22Rv1 (cell line): Measurements from ENCODE around the gene UBALD2.

ENCODE experiments used
- ZFX ChIP-seq: fragments of 450-650 bp; IDR thresholded peaks from 2 replicates; pipeline ENCODE4 v1.6.1; 2017; ENCODE audit warnings: antibody characterized with exemption, borderline replicate concordance
- TF ChIP-seq, protein P1 (sequence below): fragments of 450-650 bp; IDR thresholded peaks from 2 replicates; pipeline ENCODE4 v1.5.1; 2017; ENCODE audit warnings: mild to moderate bottlenecking

DNA sequence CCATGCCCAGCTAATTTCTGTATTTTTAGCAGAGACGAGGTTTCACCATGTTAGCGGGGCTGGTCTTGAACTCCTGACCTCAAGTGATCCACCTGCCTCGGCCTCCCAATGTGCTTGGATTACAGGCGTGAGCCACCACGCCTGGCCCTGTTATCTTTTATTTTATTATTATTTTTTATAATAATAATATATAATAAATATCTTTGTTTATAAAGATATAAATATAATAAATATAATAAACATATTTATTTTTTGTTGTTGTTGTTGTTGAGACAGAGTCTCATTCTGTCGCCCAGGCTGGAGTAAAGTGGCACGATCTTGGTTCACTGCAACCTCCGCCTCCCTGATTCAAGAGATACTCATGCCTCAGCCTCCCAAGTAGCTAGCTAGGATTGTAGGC lies 17.8 kb upstream of the UBALD2 start:
- TF ChIP-seq, protein P1, sequence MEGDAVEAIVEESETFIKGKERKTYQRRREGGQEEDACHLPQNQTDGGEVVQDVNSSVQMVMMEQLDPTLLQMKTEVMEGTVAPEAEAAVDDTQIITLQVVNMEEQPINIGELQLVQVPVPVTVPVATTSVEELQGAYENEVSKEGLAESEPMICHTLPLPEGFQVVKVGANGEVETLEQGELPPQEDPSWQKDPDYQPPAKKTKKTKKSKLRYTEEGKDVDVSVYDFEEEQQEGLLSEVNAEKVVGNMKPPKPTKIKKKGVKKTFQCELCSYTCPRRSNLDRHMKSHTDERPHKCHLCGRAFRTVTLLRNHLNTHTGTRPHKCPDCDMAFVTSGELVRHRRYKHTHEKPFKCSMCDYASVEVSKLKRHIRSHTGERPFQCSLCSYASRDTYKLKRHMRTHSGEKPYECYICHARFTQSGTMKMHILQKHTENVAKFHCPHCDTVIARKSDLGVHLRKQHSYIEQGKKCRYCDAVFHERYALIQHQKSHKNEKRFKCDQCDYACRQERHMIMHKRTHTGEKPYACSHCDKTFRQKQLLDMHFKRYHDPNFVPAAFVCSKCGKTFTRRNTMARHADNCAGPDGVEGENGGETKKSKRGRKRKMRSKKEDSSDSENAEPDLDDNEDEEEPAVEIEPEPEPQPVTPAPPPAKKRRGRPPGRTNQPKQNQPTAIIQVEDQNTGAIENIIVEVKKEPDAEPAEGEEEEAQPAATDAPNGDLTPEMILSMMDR: no peak
- no peak for TF ChIP-seq ZFX
